Measurements from ENCODE around the gene ZNF579.

ZNF579 gene

GRCh38 chr19:55605207-55605636, 24.6 kb upstream of the ZNF579 start:
- H3K4me3 ChIP-seq (ENCODE audit: control insufficient read depth, low read depth, low read length) = peak overlapping the region; percentile 85
- DNase-seq (ENCODE audit: low read depth) = peak; percentile 71
- TF ChIP-seq, protein P1, sequence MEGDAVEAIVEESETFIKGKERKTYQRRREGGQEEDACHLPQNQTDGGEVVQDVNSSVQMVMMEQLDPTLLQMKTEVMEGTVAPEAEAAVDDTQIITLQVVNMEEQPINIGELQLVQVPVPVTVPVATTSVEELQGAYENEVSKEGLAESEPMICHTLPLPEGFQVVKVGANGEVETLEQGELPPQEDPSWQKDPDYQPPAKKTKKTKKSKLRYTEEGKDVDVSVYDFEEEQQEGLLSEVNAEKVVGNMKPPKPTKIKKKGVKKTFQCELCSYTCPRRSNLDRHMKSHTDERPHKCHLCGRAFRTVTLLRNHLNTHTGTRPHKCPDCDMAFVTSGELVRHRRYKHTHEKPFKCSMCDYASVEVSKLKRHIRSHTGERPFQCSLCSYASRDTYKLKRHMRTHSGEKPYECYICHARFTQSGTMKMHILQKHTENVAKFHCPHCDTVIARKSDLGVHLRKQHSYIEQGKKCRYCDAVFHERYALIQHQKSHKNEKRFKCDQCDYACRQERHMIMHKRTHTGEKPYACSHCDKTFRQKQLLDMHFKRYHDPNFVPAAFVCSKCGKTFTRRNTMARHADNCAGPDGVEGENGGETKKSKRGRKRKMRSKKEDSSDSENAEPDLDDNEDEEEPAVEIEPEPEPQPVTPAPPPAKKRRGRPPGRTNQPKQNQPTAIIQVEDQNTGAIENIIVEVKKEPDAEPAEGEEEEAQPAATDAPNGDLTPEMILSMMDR (IDR thresholded peaks at IDR 0.05; ENCODE audit: control insufficient read depth, insufficient read depth, low read depth, low read length, missing control alignments) = no peak

DNA sequence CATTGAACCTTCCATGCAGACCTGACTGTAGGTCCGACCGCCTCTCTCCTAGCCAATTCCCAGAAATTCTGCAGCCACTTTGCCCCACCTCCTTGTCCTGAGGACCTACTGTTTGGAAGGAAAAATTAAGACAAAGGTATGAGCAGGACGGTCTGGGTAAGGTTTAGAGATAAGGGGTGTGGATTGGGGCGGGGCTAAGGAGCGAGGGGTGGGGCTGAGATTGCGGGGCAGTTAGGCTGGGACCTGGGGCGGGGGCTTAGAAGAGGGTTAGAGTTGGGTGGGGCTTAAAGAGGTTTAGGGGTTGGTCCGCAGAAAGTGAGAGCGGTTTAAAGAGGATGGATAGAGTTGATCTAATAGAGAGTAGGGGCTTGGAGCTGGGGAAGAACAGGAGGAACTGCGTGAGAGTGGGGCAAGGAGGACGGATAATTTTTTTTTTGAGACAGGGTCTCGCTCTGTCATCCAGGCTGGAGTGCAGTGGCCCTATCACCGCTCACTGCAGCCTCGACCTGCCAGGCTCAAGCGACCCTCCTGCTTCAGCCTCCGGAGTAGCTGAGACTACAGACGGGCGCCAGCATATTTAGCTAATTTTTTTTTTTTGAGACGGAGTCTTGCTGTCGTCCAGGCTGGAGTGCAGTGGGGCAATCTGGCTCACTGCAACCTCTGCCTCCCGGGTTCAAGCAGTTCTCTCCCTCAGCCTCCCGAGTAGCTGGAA, 23.1 kb upstream of the ZNF579 start:
- TF ChIP-seq, protein P1 (IDR thresholded peaks at IDR 0.05; ENCODE audit: control insufficient read depth, insufficient read depth, low read depth, low read length, missing control alignments) = no peak
- no peak for DNase-seq (ENCODE audit: low read depth)
- no peak overlapping the region for H3K4me3 ChIP-seq (ENCODE audit: control insufficient read depth, low read depth, low read length)

- TF ChIP-seq, protein P1 (IDR thresholded peaks at IDR 0.05; ENCODE audit: control insufficient read depth, insufficient read depth, low read depth, low read length, missing control alignments) = no peak
- no peak overlapping the region for H3K4me3 ChIP-seq (ENCODE audit: control insufficient read depth, low read depth, low read length)
Observed at GRCh38 chr19:55603115-55603514, 22.5 kb upstream of the ZNF579 start.

DNA sequence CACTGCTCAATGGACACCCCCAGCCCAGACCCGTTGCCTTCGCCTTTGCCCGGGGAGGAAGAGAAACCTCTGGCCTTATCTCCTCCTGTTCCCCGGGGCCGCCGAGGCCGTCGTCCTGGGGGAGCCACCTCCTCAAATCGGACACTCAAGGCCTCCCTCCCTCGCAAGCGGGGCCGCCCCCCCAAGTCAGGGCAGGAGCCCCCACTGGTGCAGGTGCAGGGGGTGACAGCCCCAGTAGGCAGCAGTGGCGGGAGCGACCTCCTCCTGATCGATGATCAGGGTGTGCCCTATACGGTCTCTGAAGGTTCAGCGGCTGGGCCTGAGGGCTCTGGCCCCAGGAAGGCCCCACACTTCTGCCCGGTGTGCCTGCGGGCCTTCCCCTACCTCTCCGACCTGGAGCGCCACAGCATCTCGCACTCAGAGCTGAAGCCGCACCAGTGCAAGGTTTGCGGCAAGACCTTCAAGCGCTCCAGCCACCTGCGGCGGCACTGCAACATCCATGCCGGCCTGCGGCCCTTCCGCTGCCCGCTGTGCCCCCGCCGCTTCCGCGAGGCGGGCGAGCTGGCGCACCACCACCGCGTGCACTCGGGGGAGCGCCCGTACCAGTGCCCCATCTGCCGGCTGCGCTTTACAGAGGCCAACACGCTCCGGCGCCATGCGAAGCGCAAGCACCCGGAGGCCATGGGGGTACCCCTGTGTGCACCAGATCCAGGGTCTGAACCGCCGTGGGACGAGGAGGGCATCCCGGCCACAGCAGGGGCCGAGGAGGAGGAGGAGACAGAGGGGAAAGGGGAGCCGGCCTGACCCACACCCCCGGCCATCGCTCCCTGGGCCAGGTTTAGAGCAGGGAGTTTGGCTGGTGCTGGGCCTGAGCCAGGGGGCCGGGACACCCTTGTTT, 21.7 kb upstream of the ZNF579 start:
- no peak overlapping the region for H3K4me3 ChIP-seq (ENCODE audit: control insufficient read depth, low read depth, low read length)
- no peak for DNase-seq (ENCODE audit: low read depth)
- TF ChIP-seq, protein P1 (IDR thresholded peaks at IDR 0.05; ENCODE audit: control insufficient read depth, insufficient read depth, low read depth, low read length, missing control alignments) = no peak

More at GRCh38 chr19:55603115-55603514, 22.5 kb upstream of the ZNF579 start:
- no peak for DNase-seq (ENCODE audit: low read depth)

DNA sequence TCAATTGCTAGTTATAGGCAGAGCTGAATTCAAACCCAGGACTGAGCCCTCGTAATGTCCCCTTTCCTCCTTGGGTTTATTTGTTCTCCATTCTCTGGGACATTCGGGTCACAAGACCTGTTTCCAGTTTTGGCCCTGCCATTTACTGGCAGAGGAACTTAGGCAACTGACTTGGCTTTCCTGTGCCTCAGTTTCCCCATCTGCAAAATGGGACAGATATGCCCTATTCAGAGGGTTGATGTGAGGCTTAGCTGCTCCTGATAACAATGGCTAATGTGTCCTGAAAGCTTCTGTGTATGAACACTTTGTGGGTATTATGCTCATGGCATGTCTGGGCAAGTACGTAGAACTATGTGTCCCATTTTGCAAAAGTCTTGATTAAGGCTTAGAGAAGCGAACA, 20.4 kb upstream of the ZNF579 start:
- H3K4me3 ChIP-seq (ENCODE audit: control insufficient read depth, low read depth, low read length) = peak overlapping the region; percentile 62
- TF ChIP-seq, protein P1 (IDR thresholded peaks at IDR 0.05; ENCODE audit: control insufficient read depth, insufficient read depth, low read depth, low read length, missing control alignments) = no peak
- DNase-seq (ENCODE audit: low read depth) = no peak

GRCh38 chr19:55600662-55601028, 20.0 kb upstream of the ZNF579 start:
- TF ChIP-seq, protein P1 (IDR thresholded peaks at IDR 0.05; ENCODE audit: control insufficient read depth, insufficient read depth, low read depth, low read length, missing control alignments) = no peak

More at GRCh38 chr19:55600662-55601028, 20.0 kb upstream of the ZNF579 start:
- DNase-seq (ENCODE audit: low read depth) = no peak
- H3K4me3 ChIP-seq (ENCODE audit: control insufficient read depth, low read depth, low read length) = peak overlapping the region; percentile 62

Data from AG09309 (cell line).